GM18511 (cell line): ENCODE data around the gene DARS2.
"Not testable (repeated sequence)": the region's sequence is repeated elsewhere in the genome, so short reads cannot be mapped to it uniquely, and the experiment has no call there.

Experiments used
- ATAC-seq: cut with Tn5 transposase; IDR thresholded peaks from one replicate; pipeline ENCODE4 v1.9.1; 2021; ENCODE audit warnings: mild to moderate bottlenecking, moderate library complexity; ENCODE audit not compliant: unreplicated experiment

DARS2 gene

DNA sequence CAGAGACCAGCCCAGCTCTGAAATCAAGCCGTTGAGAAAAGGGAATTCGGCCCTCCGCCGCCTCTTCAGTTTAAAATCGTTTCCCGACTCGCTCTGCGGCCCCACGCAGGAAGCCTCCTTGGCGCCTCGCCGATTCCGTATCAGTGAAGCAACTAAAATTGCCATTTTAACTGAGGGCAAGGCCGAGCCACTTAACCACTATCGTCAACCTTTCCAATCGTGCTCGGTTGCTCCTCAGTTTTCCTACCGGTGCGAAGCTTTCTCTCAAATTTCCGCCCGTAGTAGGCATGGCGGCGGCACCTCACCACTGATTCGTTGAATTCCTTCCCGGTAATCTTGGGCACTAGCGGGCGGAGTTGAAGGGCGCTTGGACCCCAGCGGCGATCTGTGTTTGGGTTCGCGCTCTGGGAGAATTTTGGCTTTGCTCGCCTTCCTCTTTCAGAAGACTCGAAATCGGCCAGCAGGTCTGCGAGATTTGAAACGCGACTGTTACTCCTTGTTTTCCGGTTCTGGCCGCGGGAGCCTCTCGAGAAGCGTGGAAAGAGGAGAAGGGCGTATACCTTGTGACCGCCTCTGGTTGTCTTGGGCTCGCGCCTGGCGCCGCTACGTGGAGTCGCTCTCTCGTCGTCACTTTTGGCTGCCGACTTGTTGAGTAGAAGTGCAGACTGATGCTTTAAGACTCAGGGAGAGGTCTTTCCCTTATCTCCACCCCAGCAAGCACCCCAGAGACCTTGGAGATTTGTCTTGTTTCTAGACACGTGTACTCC, at the start of gene DARS2, which contains the start of gene CENPL:
Gene DARS2 (plus strand): TSS at position 359 of the 767 bp plus-strand sequence. CDS start 557 bp downstream, outside the sequence.
Gene CENPL (minus strand): TSS at position 569 of the 767 bp plus-strand sequence. CDS start 13,584 bp downstream, outside the sequence.
- ATAC-seq = peak; percentile 86

- ATAC-seq = no peak
Observed at GRCh38 chr1:173775578-173776226, 48.8 kb upstream of the DARS2 start.

DNA sequence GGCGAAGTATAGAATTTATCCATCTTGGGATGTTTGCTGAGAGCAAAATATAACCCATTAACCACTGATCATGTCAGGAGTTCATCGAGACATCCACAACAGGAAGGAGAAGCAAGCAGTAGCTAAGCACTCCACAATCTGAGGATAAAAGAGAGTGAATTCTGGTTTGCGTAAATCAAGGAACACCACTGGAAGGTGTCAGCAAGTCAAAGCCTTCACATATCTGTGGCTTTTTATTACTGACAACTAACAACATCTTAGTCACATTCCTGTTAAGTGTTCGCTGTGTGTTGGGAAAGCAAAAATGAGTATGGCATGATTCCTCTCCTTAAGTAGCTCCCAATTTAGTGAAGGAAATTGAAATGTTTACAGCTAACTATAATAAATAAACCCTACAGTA, 44.5 kb upstream of the DARS2 start:
- ATAC-seq = no peak

- no peak for ATAC-seq
Observed at GRCh38 chr1:173784997-173785396, 39.5 kb upstream of the DARS2 start.

GRCh38 chr1:173789841-173790240, 34.6 kb upstream of the DARS2 start:
- no peak for ATAC-seq

GRCh38 chr1:173798078-173798477, 26.4 kb upstream of the DARS2 start:
- no peak for ATAC-seq

- ATAC-seq = not testable (repeated sequence)
Observed at GRCh38 chr1:173799995-173800394, 24.5 kb upstream of the DARS2 start.

- no peak for ATAC-seq
Observed at GRCh38 chr1:173802961-173803360, 21.5 kb upstream of the DARS2 start.

- ATAC-seq = not testable (repeated sequence)
Observed at GRCh38 chr1:173813654-173814053, 10.8 kb upstream of the DARS2 start.

GRCh38 chr1:173818459-173818858, 6.0 kb upstream of the DARS2 start:
- no peak for ATAC-seq

- ATAC-seq = no peak
Observed at GRCh38 chr1:173821680-173822079, 2.8 kb upstream of the DARS2 start.

- peak; percentile 55 for ATAC-seq
Observed at GRCh38 chr1:173823781-173824314, 625 bp upstream of the DARS2 start.

DNA sequence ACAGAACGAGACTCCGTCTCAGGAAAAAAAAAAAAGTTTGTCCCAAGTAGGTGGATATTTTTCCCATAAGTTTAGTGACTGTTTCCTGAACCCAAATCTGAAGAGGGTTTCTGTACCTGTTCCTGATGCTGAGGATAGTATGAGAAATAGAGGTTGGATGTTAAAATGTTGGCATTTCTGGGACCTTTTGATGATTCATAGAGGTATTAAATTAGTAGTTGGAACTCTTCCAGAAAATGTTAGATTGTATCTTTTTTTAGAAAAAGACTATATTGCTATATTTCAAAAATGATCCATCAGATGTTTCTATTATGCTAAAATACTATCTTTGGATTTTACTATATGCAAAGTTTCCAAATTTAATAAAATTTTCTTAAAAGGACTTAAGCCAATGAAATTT, 3.1 kb downstream of the DARS2 start:
- no peak for ATAC-seq

DNA sequence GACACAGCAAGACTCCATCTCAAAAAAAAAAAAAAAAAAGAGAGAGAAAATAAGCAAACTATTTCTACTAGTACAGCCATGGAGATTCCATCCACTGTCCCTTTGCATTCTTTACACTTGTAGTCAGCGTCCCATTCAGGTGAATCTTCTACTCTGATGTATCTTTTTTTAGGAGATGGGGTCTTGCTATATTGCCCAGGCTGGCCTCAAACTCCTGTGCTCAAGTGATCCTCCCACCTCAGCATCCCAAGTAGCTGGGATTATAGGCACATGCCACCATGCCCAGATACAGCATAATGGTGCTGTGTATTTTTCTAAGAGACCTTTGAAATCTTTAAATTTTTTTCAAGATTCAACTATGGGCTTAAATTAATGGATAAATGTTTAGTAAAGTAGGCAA, 8.3 kb downstream of the DARS2 start:
- ATAC-seq = no peak

DNA sequence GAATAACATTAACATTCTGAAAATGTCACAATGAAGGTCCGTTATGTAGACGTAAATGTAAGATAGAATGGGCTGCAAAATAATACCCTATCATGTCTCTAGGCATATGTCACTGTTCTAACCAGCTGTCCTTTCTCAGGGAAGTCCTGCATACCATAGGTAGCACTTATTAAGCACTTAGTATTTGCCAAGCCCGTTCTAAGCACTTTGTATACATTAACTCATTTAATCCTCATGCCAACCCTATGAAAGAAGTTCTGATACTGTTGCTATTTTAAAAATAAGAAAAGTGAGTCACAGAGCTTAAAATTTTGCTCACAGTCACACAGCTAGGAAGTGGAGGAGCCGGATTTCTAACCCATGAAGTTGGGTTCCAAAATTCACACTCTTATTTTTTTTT, 27.6 kb downstream of the DARS2 start:
- ATAC-seq = no peak

DNA sequence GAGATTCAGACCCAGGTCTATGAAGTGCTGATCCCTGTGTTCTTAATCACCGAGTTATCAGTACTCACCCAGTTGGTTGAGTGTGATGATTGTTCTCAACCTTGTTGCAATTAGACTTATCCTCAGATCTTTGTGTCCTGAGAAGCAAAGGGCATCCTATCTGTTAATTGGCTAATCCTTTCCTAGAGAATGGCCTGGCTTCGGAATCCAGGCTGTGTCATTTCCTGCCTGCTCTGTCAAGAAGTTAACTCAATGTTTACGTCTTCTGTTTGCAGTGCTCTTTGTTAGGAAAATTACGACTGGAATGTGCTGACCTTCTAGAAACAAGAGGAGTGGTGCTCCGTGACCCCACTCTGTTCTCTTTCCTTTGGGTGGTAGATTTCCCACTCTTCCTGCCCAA, 28.6 kb downstream of the DARS2 start:
- no peak for ATAC-seq

DNA sequence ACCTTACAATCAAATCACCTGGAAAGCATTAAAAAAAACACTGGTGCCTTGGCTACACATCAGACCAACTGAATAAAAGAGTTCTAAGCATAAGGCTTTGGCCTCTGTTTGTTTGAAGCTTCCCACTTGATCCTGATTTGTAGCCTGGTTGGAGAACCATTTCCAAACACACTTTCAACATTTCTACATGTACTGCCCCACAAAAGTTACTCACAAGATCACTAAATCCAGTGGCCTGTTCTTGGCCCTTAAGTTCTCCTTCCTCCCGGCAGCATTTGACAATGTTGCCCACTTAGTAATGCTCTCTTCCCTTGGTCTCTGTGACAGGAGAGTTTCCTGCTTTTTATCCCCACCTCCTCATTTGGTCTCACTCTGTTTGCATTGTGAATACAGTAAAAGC, 31.5 kb downstream of the DARS2 start:
- ATAC-seq = no peak

DNA sequence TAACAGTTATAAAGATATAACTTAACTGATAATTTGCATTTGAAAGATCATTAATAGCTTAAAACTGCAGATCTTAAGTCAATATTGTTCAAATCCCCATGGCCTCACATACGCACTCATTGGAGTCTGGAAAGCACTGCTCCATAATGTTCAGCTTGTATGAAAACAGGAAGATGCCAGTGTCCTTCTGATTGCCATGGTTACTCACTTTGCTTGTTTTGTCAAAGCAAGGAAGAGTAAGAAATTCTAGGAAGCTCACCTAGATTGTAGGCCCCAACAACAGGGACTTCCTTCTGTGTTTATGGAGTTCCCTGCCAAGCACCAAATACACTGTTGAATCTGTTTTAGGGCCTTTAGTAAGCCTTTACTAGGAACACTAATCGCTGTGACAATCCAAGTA, 32.4 kb downstream of the DARS2 start:
- no peak for ATAC-seq

DNA sequence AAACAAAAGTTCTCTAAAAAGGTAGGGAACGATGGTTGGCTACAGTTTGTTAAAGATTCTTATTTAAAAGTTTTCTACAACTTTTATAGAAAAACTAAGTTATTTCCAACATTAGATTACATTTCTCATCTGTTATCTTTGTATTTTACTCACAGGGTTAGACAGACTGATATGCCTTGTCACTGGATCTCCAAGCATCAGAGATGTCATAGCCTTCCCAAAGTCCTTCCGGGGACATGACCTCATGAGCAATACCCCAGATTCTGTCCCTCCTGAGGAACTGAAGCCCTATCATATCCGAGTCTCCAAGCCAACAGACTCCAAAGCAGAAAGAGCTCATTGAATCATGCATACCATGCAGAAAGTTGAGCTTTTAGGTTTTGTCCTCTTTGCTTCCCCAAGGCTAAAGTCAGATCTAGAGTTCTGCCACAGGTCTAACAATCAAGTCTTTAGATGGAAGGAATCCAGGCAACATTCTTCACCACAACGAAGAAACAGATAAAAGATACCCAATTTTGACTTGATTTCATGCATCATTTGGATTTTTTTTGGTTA, 33.0 kb downstream of the DARS2 start:
- ATAC-seq = no peak

GRCh38 chr1:173859547-173859946, 35.1 kb downstream of the DARS2 start:
- not testable (repeated sequence) for ATAC-seq

GRCh38 chr1:173860065-173860464, 35.6 kb downstream of the DARS2 start:
- ATAC-seq = no peak

GRCh38 chr1:173861731-173862145, 37.3 kb downstream of the DARS2 start:
- ATAC-seq = no peak
